COLO668 (cell line): Measurements from ENCODE around the gene PBX3.

Experiments used
- DNase-seq: peaks from one replicate; lab custom pipeline; 2025; ENCODE audit not compliant: unreplicated experiment; lab: John Stamatoyannopoulos, UW

The PBX3 gene

GRCh38 chr9:125942125-125942524 is 195.0 kb downstream of the PBX3 start:
- no peak for DNase-seq

GRCh38 chr9:125943831-125944230 is 196.7 kb downstream of the PBX3 start:
- no peak for DNase-seq

GRCh38 chr9:125946397-125946796 is 199.2 kb downstream of the PBX3 start:
- DNase-seq = no peak

- no peak for DNase-seq
These were observed 201.9 kb downstream of the PBX3 start for GRCh38 chr9:125948887-125949596.

GRCh38 chr9:125949703-125950460 is 202.7 kb downstream of the PBX3 start:
- DNase-seq = no peak

- DNase-seq = no peak
These were observed 203.8 kb downstream of the PBX3 start for GRCh38 chr9:125950880-125951471.

- DNase-seq = no peak
These were observed 206.3 kb downstream of the PBX3 start for GRCh38 chr9:125953314-125954019.

- no peak for DNase-seq
These were observed 208.9 kb downstream of the PBX3 start for GRCh38 chr9:125956102-125956501.

- DNase-seq = no peak
These were observed 212.1 kb downstream of the PBX3 start for GRCh38 chr9:125959315-125959714.

- DNase-seq = no peak
These were observed 212.9 kb downstream of the PBX3 start for GRCh38 chr9:125959951-125960619.

GRCh38 chr9:125960626-125961025 is 213.5 kb downstream of the PBX3 start:
- no peak for DNase-seq

- no peak for DNase-seq
These were observed 213.9 kb downstream of the PBX3 start for GRCh38 chr9:125961072-125961471.

- DNase-seq = no peak
These were observed 216.8 kb downstream of the PBX3 start for GRCh38 chr9:125963932-125964331.

- DNase-seq = no peak
These were observed 217.6 kb downstream of the PBX3 start for GRCh38 chr9:125964702-125965225.

GRCh38 chr9:125965477-125965876 is 218.3 kb downstream of the PBX3 start:
- no peak for DNase-seq

GRCh38 chr9:125966466-125966865 is 219.3 kb downstream of the PBX3 start:
- no peak for DNase-seq

GRCh38 chr9:125966959-125967711 is 220.0 kb downstream of the PBX3 start:
- DNase-seq = no peak

GRCh38 chr9:125968714-125969374 is 221.7 kb downstream of the PBX3 start:
- no peak for DNase-seq

- no peak for DNase-seq
These were observed 222.3 kb downstream of the PBX3 start for GRCh38 chr9:125969462-125969861.
